Rectal smooth muscle tissue (tissue), 1 donor: ENCODE measurements around the gene ANK3.

Source experiments
- H3K27ac ChIP-seq: one replicate; pipeline ENCODE4 v1.7.0; 2013; ENCODE audit warnings: low read depth, low read length, inconsistent platforms
- H3K27me3 ChIP-seq: one replicate; pipeline ENCODE4 v1.7.0; 2013; ENCODE audit warnings: low read length; ENCODE audit not compliant: control insufficient read depth, insufficient read depth
- H3K36me3 ChIP-seq: one replicate; pipeline ENCODE4 v1.7.0; 2013; ENCODE audit warnings: low read length; ENCODE audit not compliant: control insufficient read depth, insufficient read depth
- H3K4me1 ChIP-seq: one replicate; pipeline ENCODE4 v1.7.0; 2013; ENCODE audit warnings: low read length; ENCODE audit not compliant: control insufficient read depth, insufficient read depth
- H3K4me3 ChIP-seq: one replicate; pipeline ENCODE4 v1.7.0; 2013; ENCODE audit warnings: low read length
- H3K9ac ChIP-seq: one replicate; pipeline ENCODE4 v1.7.0; 2013; ENCODE audit warnings: low read length

ANK3 gene

GRCh38 chr10:60291344-60291930 lies 98.2 kb downstream of the ANK3 start:
- Histone ChIP-seq H3K27ac (no peak overlapping the region), H3K9ac (no peak overlapping the region), H3K27me3 (no peaks in the 10 kb centered on the region), H3K4me1 (no peaks in the 10 kb centered on the region), H3K4me3 (no peak overlapping the region), H3K36me3 (no peaks in the 10 kb centered on the region)

- no peaks in the 10 kb centered on the region for H3K27me3 ChIP-seq
- H3K4me1 ChIP-seq = no peaks in the 10 kb centered on the region
- H3K9ac ChIP-seq = no peak overlapping the region
- H3K27ac ChIP-seq = no peak overlapping the region
- H3K4me3 ChIP-seq = no peak overlapping the region
- no peaks in the 10 kb centered on the region for H3K36me3 ChIP-seq
Observed at GRCh38 chr10:60290558-60290957, 99.1 kb downstream of the ANK3 start.

GRCh38 chr10:60289800-60290199 lies 99.9 kb downstream of the ANK3 start:
- H3K4me1 ChIP-seq = no peaks in the 10 kb centered on the region
- H3K9ac ChIP-seq = no peak overlapping the region
- H3K27ac ChIP-seq = no peak overlapping the region
- H3K4me3 ChIP-seq = no peak overlapping the region
- no peaks in the 10 kb centered on the region for H3K27me3 ChIP-seq
- H3K36me3 ChIP-seq = no peaks in the 10 kb centered on the region

GRCh38 chr10:60288256-60288655 lies 101.4 kb downstream of the ANK3 start:
- Histone ChIP-seq H3K4me3 (no peak overlapping the region), H3K36me3 (no peaks in the 10 kb centered on the region), H3K9ac (no peak overlapping the region), H3K27ac (no peak overlapping the region), H3K4me1 (no peaks in the 10 kb centered on the region), H3K27me3 (no peaks in the 10 kb centered on the region)

GRCh38 chr10:60286559-60286958 lies 103.1 kb downstream of the ANK3 start:
- Histone ChIP-seq H3K9ac (no peak overlapping the region), H3K36me3 (no peaks in the 10 kb centered on the region), H3K4me3 (no peak overlapping the region), H3K4me1 (no peaks in the 10 kb centered on the region), H3K27me3 (no peaks in the 10 kb centered on the region), H3K27ac (no peak overlapping the region)

GRCh38 chr10:60283397-60283796 lies 106.3 kb downstream of the ANK3 start:
- Histone ChIP-seq H3K9ac (no peak overlapping the region), H3K36me3 (no peaks in the 10 kb centered on the region), H3K4me3 (no peak overlapping the region), H3K4me1 (no peaks in the 10 kb centered on the region), H3K27ac (no peak overlapping the region), H3K27me3 (no peaks in the 10 kb centered on the region)

- Histone ChIP-seq H3K9ac (no peak overlapping the region), H3K27me3 (no peaks in the 10 kb centered on the region), H3K27ac (no peak overlapping the region), H3K4me1 (no peaks in the 10 kb centered on the region), H3K4me3 (no peak overlapping the region), H3K36me3 (no peaks in the 10 kb centered on the region)
Observed at GRCh38 chr10:60282771-60283353, 106.8 kb downstream of the ANK3 start.

- Histone ChIP-seq H3K27ac (no peak overlapping the region), H3K4me1 (no peaks in the 10 kb centered on the region), H3K9ac (no peak overlapping the region), H3K4me3 (no peak overlapping the region), H3K36me3 (no peaks in the 10 kb centered on the region), H3K27me3 (no peaks in the 10 kb centered on the region)
Observed at GRCh38 chr10:60281792-60282353, 107.8 kb downstream of the ANK3 start.

- no peaks in the 10 kb centered on the region for H3K4me1 ChIP-seq
- H3K36me3 ChIP-seq = no peaks in the 10 kb centered on the region
- H3K27me3 ChIP-seq = no peaks in the 10 kb centered on the region
- H3K4me3 ChIP-seq = no peak overlapping the region
- H3K9ac ChIP-seq = no peak overlapping the region
- no peak overlapping the region for H3K27ac ChIP-seq
Observed at GRCh38 chr10:60281331-60281730, 108.3 kb downstream of the ANK3 start.

GRCh38 chr10:60280475-60280874 lies 109.2 kb downstream of the ANK3 start:
- Histone ChIP-seq H3K9ac (no peak overlapping the region), H3K36me3 (no peaks in the 10 kb centered on the region), H3K4me3 (no peak overlapping the region), H3K27ac (no peak overlapping the region), H3K4me1 (no peaks in the 10 kb centered on the region), H3K27me3 (no peaks in the 10 kb centered on the region)

- H3K27ac ChIP-seq = no peak overlapping the region
- no peaks in the 10 kb centered on the region for H3K36me3 ChIP-seq
- no peaks in the 10 kb centered on the region for H3K4me1 ChIP-seq
- no peaks in the 10 kb centered on the region for H3K27me3 ChIP-seq
- no peak overlapping the region for H3K4me3 ChIP-seq
- H3K9ac ChIP-seq = no peak overlapping the region
Observed at GRCh38 chr10:60277656-60278055, 112.0 kb downstream of the ANK3 start.

GRCh38 chr10:60276232-60276631 lies 113.4 kb downstream of the ANK3 start:
- Histone ChIP-seq H3K4me1 (no peaks in the 10 kb centered on the region), H3K27ac (no peak overlapping the region), H3K4me3 (no peak overlapping the region), H3K36me3 (no peaks in the 10 kb centered on the region), H3K27me3 (no peaks in the 10 kb centered on the region), H3K9ac (no peak overlapping the region)
